HG02840 (cell line): ENCODE measurements around the gene UFD1.

ENCODE experiments used
- ATAC-seq: cut with Tn5 transposase; IDR thresholded peaks from one replicate; pipeline ENCODE4 v1.9.1; 2021; ENCODE audit warnings: mild to moderate bottlenecking, moderate library complexity, moderate number of reproducible peaks; ENCODE audit not compliant: unreplicated experiment, low FRiP score

Gene UFD1

DNA sequence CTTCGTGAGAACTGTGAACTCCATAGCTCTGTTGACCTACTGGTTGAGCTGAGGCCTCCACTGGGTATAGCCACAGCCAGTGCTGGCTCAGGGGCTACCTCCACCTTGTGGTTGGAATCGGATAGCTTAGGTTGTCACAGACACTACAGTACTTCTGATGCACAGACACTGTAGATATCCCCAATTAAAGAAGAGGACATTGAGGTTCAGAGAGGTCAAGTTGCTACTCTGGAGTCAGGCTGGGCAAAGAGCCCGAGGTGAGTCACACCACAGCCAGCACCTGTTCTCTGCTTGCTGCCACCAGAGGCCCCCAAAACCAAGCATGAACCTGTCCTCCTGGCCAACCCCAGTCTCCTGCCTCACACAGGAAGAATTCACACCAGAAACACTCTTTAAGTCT is 5.4 kb downstream of the UFD1 start:
- no peak for ATAC-seq

DNA sequence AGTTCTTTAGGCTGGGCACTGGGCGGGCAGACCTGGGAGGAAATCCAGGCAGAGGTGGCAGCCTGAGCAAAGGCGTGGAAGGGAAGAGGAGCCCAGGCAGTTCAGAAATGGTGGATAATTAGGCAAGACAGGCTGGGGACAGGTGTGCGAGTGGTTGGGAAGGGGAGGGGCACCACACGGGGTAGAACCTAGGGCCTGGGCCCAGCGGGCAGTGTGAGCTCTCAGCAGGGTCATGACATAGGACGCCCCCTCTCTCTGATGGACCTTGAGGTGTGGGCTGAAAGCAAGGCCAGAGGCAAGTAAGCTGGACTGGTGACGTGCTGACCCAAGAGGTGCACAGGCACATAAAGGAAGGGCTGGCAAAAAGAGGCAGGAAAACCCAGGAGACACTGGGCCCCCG is 6.8 kb downstream of the UFD1 start:
- ATAC-seq, result no peak

DNA sequence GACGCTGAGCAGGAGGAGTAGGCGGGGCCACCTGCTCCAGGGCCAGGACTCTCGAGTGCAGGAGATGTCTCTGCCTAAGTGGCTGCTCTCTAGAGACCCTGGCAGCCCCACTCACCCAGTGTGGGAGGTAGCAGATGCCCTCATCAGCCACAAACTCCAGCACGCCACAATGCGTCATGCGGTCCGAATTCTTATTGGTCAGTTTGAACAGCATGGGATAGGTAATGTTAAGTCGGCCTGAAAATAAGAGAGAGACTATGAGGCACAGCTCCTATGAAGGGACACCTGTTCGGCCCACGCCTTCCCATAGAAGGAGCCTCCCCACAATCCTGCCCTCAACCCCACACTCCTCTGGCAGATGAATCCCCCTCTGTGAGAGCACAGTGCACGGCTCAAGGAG is 7.4 kb downstream of the UFD1 start:
- ATAC-seq, result no peak

DNA sequence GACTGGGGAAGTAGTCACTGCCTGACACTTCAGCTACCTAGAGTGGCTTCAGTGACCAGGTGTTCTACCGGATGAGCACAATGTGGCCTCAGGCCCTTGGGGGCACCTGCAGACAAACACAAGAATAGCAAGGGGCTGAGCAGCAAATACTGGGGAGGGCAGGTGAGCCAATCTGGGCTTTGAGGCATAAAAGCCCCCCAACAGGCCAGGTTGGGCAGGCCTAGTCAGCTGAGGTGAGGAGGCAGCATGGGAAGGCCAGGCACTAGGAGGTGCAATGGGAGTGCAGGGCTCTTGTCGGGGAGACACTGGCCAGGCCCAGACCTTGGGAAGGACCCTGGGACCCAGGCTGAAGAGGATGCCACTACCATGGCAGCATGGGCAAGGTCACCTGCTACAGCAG is 9.0 kb downstream of the UFD1 start:
- ATAC-seq, result no peak

DNA sequence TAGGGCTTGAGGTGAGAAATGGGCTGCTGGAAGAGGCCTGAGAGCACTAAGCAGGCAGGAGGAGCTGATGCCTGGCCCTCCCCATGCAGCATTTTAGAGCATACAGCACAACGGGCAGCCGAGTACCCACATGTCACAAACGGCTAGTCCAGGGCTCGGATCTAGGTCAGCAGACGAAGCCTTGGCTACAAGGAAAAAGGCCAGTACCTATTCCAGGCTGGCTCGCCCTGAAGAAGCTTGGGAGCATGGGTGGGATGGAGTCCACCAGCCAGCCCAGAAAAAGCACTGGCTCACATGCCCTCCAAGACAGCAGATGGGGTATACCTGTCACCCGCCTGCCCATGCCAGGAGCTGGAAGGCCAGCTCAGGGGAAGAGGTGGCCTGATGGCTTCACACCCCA is 9.6 kb downstream of the UFD1 start:
- no peak for ATAC-seq

DNA sequence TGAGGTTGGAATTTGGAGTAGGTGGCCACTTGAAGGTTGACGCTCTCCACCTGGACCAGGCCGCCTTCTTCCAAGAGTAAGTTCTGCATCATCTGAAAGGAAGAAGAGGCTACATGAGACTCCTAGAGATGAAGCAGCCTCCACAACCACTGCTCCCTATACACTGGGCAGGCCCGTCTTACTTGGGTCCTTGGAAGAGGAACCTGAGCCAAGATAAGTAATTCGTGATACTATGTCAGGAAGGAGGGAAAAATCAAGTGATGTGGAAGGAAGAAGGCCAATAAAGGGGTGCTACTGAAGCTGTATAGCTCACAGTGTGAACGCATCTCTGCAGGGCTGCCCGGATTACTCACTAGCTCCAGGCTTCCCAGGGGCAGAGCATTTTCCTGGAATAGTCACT is 11.1 kb downstream of the UFD1 start:
- ATAC-seq, result no peak

DNA sequence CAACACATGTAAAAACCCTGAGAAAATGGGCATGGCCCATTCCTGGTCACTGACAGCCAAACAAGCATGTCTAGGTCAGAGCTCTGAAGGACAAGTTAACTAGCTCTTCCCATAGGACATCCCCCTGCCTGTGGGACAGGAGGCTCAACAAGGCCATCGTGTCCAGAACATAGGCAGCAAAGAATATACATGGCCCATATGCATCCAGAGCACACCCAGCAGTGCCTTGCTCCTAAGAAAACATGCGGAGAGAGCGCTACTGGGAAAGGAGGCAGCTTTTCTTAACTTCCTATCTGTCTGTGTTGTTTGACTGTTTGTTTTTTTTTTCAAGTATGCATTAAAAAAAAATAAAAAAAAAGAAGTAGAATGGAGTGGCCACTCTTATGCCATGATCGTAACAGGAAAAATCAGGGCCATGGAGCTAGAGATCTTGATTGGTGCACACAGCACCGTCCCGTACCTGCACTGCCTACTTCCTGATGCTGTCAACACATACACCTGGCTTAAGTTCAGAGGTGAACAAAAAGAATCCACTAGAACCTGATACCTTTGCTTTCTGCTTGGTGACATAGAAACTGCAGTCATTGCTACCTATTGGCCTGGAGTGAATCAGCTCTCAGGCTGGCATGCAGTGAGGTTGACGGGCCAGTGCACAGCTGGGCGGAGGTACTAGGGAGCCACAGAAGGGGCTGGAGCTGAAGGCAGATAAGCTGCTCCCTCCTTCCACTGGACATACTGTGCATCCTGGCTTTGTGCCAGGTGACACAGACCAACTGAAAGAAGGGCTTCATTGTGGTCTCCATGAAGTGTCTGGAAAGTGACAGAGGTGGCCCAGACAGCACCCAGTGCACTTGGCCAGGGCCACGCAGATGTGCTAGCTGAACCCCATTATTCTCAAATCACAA is 11.9 kb downstream of the UFD1 start:
- no peak for ATAC-seq

DNA sequence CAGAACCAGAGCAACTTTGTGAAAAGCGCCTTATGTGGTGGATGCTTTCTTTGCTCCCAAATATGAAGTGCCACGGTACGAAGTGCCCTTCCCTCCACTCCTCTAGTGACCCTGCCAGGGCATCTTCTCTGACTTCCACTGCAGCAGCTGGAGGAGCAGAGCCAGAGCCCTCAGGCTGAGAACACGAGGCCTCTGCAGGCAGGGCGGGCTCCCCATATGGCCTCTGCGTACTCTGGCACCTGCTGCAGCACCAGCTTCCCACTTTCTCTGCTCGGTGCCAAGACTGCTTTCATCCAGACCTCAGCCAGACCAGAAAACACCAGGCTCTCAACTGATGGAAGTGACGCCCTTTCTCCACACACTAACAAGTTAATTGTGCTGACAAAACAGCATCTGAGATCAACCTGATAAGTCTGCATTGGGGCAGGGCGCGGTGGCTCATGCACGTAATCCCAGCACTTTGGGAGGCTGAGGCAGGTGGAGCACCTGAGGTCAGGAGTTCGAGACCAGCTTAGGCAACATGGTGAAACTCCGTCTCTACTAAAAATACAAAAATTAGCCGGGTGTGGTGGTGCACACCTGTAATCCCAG is 12.8 kb downstream of the UFD1 start:
- ATAC-seq, result no peak

DNA sequence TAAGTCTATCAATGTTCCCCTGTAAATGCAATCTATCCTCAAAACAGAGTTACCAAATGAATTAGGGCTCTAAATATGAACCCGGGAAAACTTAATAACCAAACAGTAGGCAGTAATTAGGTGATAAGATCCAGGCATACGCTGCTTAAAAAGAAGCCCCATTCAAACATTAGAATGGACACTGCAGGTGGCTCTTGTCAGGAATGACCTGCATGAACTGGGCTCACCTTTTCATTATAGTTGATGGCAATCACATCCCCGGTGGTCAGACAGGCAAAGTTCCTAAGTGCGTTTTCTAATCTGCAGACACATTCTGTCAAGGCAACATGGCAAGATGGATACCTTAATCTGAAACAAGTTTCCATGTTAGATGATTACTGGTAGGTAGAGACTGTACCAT is 14.0 kb downstream of the UFD1 start:
- no peak for ATAC-seq

DNA sequence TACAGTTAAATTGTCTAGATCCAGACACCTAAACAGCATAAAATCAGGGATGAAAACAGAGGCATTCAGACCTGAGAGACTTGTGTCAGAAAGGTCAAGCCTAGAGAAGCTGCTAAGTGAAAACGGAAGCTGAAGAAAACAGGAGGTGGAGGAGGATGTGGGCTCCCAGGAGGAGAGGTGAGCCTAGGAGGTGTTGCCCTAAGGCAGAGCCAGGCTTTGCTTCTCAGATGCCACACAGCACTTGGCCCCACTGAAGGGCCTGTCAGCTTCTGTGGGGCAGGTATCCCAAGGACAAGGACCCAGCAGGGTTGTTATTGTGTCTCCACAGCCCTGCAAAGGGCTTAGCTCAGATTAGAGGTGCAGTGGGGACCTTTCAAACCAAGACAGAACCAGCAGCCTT is 14.4 kb downstream of the UFD1 start:
- no peak for ATAC-seq

DNA sequence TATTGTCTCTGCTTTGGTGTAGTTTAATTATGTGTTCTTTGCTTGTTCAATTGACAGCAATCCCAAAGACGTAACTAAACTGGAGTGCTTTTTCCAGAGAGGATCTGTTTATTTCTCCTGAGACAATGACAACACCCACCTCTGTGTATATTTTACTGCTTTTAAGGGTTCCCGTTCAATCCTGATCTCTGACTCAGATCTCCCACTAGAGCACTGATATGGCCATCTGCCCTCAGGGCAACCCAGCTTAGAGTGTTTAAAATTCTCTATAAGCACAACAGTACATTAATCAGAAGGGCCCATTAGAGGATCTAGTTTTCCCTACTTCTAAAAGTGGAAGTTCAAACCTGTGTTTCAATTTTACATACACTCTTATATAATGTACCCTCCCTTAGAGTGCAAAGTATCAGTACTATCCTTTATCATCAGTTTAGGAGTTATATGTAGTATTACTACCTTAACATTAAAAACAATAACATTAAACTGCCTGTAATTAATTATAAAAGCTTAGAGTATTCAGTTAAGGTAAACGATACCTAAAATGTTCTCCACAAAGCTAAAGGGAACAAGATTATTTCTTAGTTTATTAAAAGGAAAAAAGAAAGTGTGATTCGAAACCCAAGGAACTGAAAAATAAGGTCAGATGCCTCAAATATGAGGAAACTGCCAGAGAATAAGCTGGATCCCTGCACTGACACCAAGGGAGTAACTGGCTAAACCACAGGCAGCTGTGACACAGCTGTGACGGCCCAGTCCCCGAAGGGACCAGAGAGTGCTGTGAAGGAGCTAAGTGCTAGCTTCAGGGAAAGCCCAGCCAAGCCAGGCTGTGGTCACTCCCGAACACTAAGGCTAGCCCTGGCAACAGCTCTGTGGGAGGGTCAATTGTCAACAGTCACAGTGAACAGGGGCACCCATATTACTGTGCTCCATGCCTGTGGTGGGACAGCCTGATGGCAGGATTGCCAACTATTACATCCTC is 15.2 kb downstream of the UFD1 start:
- no peak for ATAC-seq

DNA sequence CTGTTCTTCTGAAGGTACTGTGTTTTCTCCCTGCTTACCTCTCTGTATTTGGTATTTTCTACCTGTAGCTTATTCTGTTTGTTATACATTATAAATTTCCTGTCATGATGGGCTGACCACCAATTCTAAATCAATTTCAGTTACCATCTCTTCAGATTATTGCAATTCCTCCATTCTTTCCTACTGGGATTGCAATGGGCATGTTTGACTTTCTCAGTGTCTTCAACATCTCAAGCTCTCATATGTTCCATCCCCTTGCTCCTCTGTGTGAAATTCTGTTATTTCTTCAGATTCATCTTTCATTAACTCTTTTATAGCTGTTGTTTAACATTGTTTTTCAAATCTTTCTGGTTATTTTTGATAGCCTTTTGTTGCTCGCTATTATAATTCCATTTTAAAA is 16.0 kb downstream of the UFD1 start:
- ATAC-seq, result no peak

DNA sequence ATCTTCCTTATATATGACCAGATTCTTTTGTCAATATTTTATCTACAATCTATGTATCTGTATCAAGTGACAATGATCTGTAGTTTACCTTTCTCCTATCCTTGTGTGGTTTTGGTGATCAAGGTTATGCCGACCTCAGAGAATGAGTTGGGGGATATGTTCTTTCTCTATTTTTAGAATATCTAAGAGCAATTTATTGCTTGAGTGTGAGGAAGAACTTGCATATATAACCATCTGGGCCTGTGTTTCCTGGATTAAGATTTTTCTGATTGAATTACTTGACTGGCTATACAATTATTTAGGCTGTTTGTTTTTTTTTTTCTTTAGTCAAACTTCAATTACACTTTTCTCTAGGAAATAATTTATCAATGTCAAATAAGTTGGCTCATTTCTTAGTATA is 17.5 kb downstream of the UFD1 start:
- no peak for ATAC-seq

DNA sequence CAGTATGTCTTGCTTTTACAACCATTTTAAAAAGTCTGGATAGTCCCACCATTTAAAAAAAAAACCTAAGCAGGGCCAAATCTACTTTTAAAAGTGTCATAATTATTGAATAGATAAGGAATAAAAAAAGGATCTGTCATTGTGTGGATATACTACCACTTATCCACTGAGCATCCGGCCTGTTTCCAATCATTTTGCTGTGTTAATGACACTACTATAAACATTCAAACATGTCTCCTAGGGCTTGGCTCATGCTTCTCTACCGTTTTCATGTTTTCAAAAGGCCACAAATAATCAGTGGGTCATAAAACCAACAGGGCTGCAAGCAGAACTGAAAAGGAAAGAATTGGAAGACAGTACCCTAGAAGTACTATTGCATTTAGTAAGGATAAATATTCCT is 19.0 kb downstream of the UFD1 start:
- ATAC-seq, result no peak

DNA sequence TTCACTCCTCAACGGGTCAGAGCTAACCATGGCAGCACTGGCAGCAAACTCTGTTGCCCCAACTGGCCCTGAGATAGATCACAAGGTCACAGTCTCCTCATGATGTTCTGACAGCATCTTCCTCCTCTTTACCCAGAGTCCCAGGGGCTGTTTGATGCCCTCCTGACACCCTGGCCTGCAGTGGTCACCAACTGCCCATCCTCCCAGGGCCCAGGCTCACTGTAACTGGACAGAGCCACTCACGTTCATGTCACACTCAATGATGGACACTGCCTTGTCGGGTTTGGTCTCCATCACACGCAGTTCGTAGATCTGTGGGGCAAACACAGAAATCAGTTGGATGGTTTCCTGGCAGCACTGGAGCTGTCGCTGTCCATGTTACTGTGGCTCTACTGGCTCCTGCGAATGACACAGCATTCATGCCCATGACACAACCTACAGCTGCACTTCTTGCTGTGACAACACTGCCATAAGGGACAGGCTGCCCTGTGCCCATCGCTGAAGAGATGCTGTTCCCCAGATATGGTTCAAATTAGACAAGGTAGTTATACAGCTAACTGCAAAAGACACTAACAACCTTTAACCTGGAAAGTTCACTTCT is 21.1 kb downstream of the UFD1 start:
- ATAC-seq, result no peak

DNA sequence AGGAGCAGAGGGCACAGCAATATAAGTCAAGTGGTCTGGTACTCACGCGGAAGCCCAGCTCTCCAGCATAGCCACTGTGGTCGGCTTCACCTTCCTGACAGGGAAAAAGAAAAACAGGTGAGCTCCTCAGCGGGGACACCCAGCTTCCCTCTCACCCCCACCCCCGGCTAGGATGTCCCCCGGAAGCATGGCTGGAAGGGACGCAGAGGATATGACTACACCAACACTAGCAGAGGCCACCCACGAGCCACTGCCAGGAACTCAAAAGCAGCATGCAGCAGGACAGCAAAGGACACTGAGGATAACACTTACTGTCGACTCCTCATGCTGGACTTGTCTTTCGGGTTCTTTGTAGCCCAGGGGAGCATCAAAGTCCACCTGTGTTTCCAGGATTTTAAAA is 22.5 kb downstream of the UFD1 start:
- no peak for ATAC-seq

DNA sequence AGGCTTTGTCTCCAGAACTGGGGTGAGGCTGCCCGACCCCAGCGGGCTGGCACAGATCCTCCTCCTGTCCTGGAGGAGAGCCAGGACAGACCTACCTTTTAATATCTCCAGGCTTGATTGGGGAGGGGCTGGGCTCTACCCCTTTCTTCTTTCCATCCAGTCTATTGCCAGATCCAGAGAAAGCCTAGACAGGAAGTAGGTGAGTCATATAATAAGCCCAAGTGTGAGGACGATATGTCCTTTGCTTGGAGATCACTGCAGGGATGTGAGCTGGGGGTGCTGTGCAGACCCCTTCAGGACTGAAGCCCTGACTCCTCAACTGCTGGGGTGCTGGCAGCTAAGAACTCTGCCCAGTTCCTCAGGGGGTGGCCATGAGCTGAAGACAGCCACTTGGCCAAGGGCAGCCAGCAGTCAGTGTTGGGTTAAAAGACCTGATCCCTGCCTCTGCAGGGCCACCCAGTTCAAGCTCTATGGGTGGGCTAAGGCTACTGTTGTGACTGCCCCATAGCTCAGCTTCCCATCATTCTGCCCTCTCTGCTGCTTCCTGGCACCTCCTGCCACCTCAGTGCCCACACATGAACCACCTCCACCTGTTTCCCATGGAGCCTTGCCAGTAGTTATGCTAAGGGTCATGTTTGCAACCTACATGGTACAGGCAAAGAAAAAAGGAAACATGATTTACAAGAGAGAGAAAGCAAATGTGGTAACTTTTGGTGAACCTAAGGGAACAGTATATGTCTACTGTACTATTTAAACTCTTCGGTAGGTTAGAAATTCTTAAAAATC is 23.2 kb downstream of the UFD1 start:
- ATAC-seq, result no peak

DNA sequence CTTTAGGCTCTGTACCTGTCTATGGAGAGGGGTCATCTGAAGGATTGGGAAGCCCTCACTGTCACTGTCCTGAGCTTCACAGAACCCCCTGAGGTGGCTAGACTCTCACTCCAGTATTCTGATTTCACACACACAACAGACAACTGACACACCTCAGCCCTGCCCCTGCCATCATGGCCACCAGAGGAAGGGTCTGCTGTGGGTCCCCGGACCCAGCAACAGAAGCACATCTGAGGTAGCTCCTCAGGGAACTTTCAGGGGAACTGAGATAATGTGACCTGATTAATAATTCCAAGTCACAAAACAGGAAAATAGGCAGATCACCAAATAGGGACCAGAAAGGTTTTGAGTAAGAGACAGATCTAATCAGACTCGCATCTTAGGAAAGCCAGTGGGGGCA is 24.0 kb downstream of the UFD1 start:
- no peak for ATAC-seq

DNA sequence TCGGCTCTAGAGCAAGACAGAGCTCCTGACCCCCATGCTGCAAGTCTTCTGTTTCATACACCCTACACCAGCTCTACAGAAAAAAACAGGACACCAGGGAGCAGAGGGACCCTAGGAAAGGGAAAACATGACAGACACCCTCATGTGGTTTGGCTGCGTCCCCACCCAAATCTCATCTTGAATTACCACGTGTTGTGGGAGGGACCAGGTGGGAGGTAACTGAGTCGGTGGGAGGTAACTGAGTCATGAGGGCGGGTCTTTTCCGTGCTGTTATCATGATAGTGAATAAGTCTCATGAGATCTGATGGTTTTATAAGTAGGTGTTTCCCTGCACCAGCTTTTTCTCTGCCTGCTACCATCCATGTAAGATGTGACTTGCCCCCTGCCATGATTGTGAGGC is 24.8 kb downstream of the UFD1 start:
- ATAC-seq, result no peak

DNA sequence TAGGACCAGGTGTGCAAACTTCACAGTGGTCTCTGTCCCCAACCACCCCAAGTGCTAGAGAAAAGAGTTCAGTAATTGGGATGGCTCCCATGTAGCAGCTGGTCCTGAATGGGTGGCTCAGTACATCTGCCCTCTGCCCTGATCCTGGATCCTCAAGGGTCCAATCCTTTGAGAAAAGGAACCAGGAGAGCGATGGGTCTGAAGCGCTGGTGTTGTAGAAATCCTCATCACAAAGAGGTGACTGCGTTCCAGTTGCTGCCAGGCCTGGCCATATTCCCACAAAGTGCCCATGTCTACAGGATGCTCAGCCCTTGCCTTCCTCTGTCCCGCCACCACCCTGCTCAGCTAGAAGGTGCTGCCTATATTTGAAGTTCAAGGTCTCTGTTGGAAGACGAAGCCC is 25.3 kb downstream of the UFD1 start:
- ATAC-seq, result no peak
